Measurements from ENCODE around the gene SAP25. TPM values are rescaled to one million over a fixed set of nuclear protein-coding genes. Genes with fewer than 3 reads are reported as not detected.

Gene SAP25
- total RNA-seq, 1 donor from 2014 or later, result not detected

- no peak for DNase-seq
Measured at GRCh38 chr7:100591596-100591995, 17.9 kb upstream of the SAP25 start.

GRCh38 chr7:100590077-100590737 is 16.5 kb upstream of the SAP25 start:
- DNase-seq, result no peak

- DNase-seq, result no peak
Measured at GRCh38 chr7:100589341-100589947, 15.7 kb upstream of the SAP25 start.

GRCh38 chr7:100588438-100588837 is 14.7 kb upstream of the SAP25 start:
- DNase-seq, result peak; percentile 64

GRCh38 chr7:100586266-100587025 is 12.7 kb upstream of the SAP25 start, which contains the start of gene FBXO24:
Gene FBXO24, plus strand, starts transcription at chr7:100586328. Its CDS starts 298 bp downstream, at chr7:100586626.
- DNase-seq, result peak; percentile 100

GRCh38 chr7:100585511-100586265 is 12.0 kb upstream of the SAP25 start, which contains the start of gene LRCH4:
Gene LRCH4, minus strand, starts transcription at chr7:100586129. Its CDS starts 29 bp downstream, at chr7:100586100.
- DNase-seq, result peak; percentile 41

- DNase-seq, result peak; percentile 75
Measured at GRCh38 chr7:100584683-100585510, 11.2 kb upstream of the SAP25 start.

GRCh38 chr7:100584054-100584682 is 10.5 kb upstream of the SAP25 start:
- DNase-seq, result no peak

- peak; percentile 61 for DNase-seq
Measured at GRCh38 chr7:100583132-100584053, 9.7 kb upstream of the SAP25 start.

GRCh38 chr7:100582650-100583049 is 8.9 kb upstream of the SAP25 start:
- DNase-seq, result no peak

GRCh38 chr7:100582041-100582579 is 8.4 kb upstream of the SAP25 start:
- no peak for DNase-seq

GRCh38 chr7:100580466-100581283 is 7.0 kb upstream of the SAP25 start:
- no peak for DNase-seq

GRCh38 chr7:100578246-100579183 is 4.8 kb upstream of the SAP25 start:
- DNase-seq, result no peak

- no peak for DNase-seq
Measured at GRCh38 chr7:100577507-100577906, 3.8 kb upstream of the SAP25 start.

- DNase-seq, result no peak
Measured at GRCh38 chr7:100577103-100577502, 3.4 kb upstream of the SAP25 start.

- DNase-seq, result no peak
Measured at GRCh38 chr7:100576384-100576993, 2.8 kb upstream of the SAP25 start.

- no peak for DNase-seq
Measured at GRCh38 chr7:100575746-100576383, 2.2 kb upstream of the SAP25 start.
